Measurements from ENCODE around the gene TET3.

- TF ChIP-seq YY1 (IDR thresholded peaks at IDR 0.05; ENCODE audit: insufficient read depth, insufficient read length) (no peak), SUZ12 (IDR thresholded peaks at IDR 0.05; ENCODE audit: extremely low read depth, insufficient read depth, insufficient read length) (no peak)
Observed at GRCh38 chr2:73987109-73987947, 2.6 kb downstream of the TET3 start.

Measured in NT2/D1 (cell line).